HepG2 (cell line): Measurements from ENCODE around the gene CD2AP. TPM values are rescaled to one million over a fixed set of nuclear protein-coding genes. Genes with fewer than 3 reads are reported as not detected.

Experiments used
- BORCS8-MEF2B ChIP-seq: sonication (generic); formaldehyde crosslinking; IDR thresholded peaks from 2 replicates; pipeline ENCODE4 v1.8.0; 2022; ENCODE audit warnings: mild to moderate bottlenecking, missing genetic modification reagents
- EED ChIP-seq: sonication (generic); formaldehyde crosslinking; IDR thresholded peaks from 2 replicates; pipeline ENCODE4 v1.5.0; 2020; ENCODE audit warnings: mild to moderate bottlenecking, missing genetic modification reagents
- ERF ChIP-seq: IDR thresholded peaks from 2 replicates; pipeline ENCODE4 v1.6.1; 2018; ENCODE audit warnings: missing biosample characterization, missing genetic modification reagents
- GLI4 ChIP-seq: sonication (generic); formaldehyde crosslinking; IDR thresholded peaks from 2 replicates; pipeline ENCODE4 v1.5.1; 2020; ENCODE audit warnings: missing genetic modification reagents, mild to moderate bottlenecking, moderate library complexity, borderline replicate concordance
- HOXA5 ChIP-seq: sonication (generic); formaldehyde crosslinking; IDR thresholded peaks from 2 replicates; pipeline ENCODE4 v1.4.0; 2020; ENCODE audit warnings: missing genetic modification reagents
- KMT2A ChIP-seq: sonication (generic); formaldehyde crosslinking; IDR thresholded peaks from 2 replicates; pipeline ENCODE4 v1.4.0; 2020; ENCODE audit warnings: missing genetic modification reagents
- MIXL1 ChIP-seq: IDR thresholded peaks from 2 replicates; pipeline ENCODE4 v1.6.1; 2016
- MTA1 ChIP-seq: sonication (generic); formaldehyde crosslinking; IDR thresholded peaks from 2 replicates; pipeline ENCODE4 v1.4.0; 2020; ENCODE audit warnings: missing genetic modification reagents, mild to moderate bottlenecking, borderline replicate concordance
- NFKB2 ChIP-seq: sonication (generic); formaldehyde crosslinking; IDR thresholded peaks from 2 replicates; pipeline ENCODE4 v1.4.0; 2020; ENCODE audit warnings: missing genetic modification reagents, borderline replicate concordance
- RXRA ChIP-seq: sonication (generic); formaldehyde crosslinking; IDR thresholded peaks from 2 replicates; pipeline ENCODE4 v1.5.1; 2020; ENCODE audit warnings: missing genetic modification reagents
- ZBTB1 ChIP-seq: sonication (generic); formaldehyde crosslinking; IDR thresholded peaks from 2 replicates; pipeline ENCODE4 v1.4.0; 2020; ENCODE audit warnings: missing genetic modification reagents, borderline replicate concordance
- ZMAT5 ChIP-seq: sonication (generic); formaldehyde crosslinking; IDR thresholded peaks from 2 replicates; pipeline ENCODE4 v1.5.0; 2020; ENCODE audit warnings: mild to moderate bottlenecking, low read depth, missing genetic modification reagents, borderline replicate concordance
- ZNF180 ChIP-seq: sonication (generic); formaldehyde crosslinking; IDR thresholded peaks from 2 replicates; pipeline ENCODE4 v1.4.0; 2020; ENCODE audit warnings: low read depth, missing genetic modification reagents, borderline replicate concordance
- ZNF318 ChIP-seq: sonication (generic); formaldehyde crosslinking; IDR thresholded peaks from 2 replicates; pipeline ENCODE4 v1.4.0; 2020; ENCODE audit warnings: mild to moderate bottlenecking, missing genetic modification reagents
- ZNF350 ChIP-seq: sonication (generic); formaldehyde crosslinking; IDR thresholded peaks from 2 replicates; pipeline ENCODE4 v1.4.0; 2020; ENCODE audit warnings: mild to moderate bottlenecking, low read depth, missing genetic modification reagents, borderline replicate concordance
- ZNF557 ChIP-seq: sonication (generic); formaldehyde crosslinking; IDR thresholded peaks from 2 replicates; pipeline ENCODE4 v1.4.0; 2020; ENCODE audit warnings: missing genetic modification reagents
- ZNF709 ChIP-seq: sonication (generic); formaldehyde crosslinking; IDR thresholded peaks from 2 replicates; pipeline ENCODE4 v1.5.0; 2020; ENCODE audit warnings: mild to moderate bottlenecking, missing genetic modification reagents
- ZNF841 ChIP-seq: sonication (generic); formaldehyde crosslinking; IDR thresholded peaks from 2 replicates; pipeline ENCODE4 v1.8.1; 2023; ENCODE audit warnings: missing genetic modification reagents, borderline replicate concordance
- polyA plus RNA-seq, 8 experiments: library from polyadenylated mRNA; depleted of rRNA in 3 of 8; stranded (reverse) in 7 of 8; unstranded in 1 of 8; fragments of >200 nt; fragmentation: Illumina TruSeq in 4 of 8; extraction: Trizol in 4 of 8; gene quantifications; 2 replicates each; pipeline versions ENCODE4 v1.2.1 to v1.2.3, GENCODE V29; 2011 to 2016; ENCODE audit warnings: low read depth in 4 of 8, missing spikeins in 1 of 8, mixed read lengths in 1 of 8; ENCODE audit not compliant: insufficient read depth in 1 of 8
- total RNA-seq, 5 experiments: library from RNA; depleted of rRNA; stranded (reverse); fragments of >200 nt; fragmentation: Illumina TruSeq; extraction: Trizol; gene quantifications; 2 replicates each; pipeline ENCODE4 v1.2.3, GENCODE V29; 2016; ENCODE audit warnings: low read depth in 1 of 5
- TF ChIP-seq, protein P1 (sequence below): sonication (generic); formaldehyde crosslinking; IDR thresholded peaks from 2 replicates; pipeline ENCODE4; 2020; ENCODE audit warnings: missing genetic modification reagents, mild to moderate bottlenecking, borderline replicate concordance

The CD2AP gene
- total and polyA plus RNA-seq, 2 of the 13 experiments (the other 11 are each of a cell fraction or from before 2014, with no cell fraction given): 8.6 to 31.9 TPM

DNA sequence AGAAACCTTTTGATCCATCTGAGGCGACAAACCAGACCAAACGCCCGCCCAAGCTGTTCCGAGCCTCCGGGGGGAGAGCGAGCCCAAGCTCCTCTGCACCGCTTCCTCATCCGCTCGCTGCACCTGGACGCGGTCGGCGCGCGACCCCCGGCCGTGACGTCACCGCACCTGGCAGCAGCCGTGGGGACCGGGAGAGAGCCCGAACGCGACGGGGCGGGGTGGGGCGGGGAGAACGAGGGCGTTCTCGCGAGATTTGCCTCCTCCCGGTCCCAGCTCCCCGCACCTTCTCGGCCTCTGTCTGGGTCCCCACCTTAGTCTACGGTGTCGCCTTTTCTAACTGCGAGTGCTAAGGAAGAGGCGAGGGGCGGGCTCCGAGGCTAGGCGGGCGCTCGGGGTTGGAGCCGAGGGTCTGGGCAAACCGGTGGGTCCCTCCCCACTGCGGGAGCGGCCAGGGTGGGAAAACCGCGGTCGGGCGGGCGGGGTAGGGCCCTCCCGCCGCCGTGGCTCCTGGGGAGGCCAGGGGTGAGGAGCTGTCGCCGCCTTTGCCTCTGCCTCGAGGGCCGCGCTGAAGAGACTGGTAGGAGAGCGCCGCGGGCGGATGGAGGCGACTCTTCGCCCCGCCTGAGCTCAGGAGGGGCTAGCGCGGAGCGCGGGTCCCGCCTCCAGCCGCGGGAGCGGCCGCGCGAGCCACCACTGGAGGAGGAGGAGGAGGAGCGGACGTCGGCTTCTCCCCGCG is at the start of gene CD2AP (continued):
- TF ChIP-seq, protein P1, sequence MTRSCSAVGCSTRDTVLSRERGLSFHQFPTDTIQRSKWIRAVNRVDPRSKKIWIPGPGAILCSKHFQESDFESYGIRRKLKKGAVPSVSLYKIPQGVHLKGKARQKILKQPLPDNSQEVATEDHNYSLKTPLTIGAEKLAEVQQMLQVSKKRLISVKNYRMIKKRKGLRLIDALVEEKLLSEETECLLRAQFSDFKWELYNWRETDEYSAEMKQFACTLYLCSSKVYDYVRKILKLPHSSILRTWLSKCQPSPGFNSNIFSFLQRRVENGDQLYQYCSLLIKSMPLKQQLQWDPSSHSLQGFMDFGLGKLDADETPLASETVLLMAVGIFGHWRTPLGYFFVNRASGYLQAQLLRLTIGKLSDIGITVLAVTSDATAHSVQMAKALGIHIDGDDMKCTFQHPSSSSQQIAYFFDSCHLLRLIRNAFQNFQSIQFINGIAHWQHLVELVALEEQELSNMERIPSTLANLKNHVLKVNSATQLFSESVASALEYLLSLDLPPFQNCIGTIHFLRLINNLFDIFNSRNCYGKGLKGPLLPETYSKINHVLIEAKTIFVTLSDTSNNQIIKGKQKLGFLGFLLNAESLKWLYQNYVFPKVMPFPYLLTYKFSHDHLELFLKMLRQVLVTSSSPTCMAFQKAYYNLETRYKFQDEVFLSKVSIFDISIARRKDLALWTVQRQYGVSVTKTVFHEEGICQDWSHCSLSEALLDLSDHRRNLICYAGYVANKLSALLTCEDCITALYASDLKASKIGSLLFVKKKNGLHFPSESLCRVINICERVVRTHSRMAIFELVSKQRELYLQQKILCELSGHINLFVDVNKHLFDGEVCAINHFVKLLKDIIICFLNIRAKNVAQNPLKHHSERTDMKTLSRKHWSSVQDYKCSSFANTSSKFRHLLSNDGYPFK (CRISPR knock-in tag): peak; percentile 72; the same call in 1 of the 2 replicates
- TF ChIP-seq ZNF841 (CRISPR knock-in tag) (peak; percentile 93), EED (CRISPR knock-in tag) (no peak; the same call in 1 of the 2 replicates), HOXA5 (0 out of 2 replicates have a peak, but pooled peaks have one; percentile 76), NFKB2 (CRISPR knock-in tag) (peak; percentile 77; the same call in 1 of the 2 replicates), BORCS8-MEF2B (CRISPR knock-in tag) (peak; percentile 87), ZNF350 (CRISPR knock-in tag) (peak; percentile 36; the same call in 1 of the 2 replicates), ZBTB1 (CRISPR knock-in tag) (no peak), RXRA (CRISPR knock-in tag) (peak; percentile 69; the same call in 1 of the 2 replicates), ZNF557 (no peak), ZNF709 (CRISPR knock-in tag) (peak; percentile 87), ERF (CRISPR knock-in tag) (no peak), ZMAT5 (CRISPR knock-in tag) (no peak), ZNF180 (no peak), MTA1 (peak; percentile 81), ZNF318 (CRISPR knock-in tag) (no peak), KMT2A (CRISPR knock-in tag) (peak; percentile 94), GLI4 (CRISPR knock-in tag) (no peak; the same call in 1 of the 2 replicates), MIXL1 (CRISPR knock-in tag) (no peak)
